Measurements from ENCODE around the gene RHOH. TPM values are rescaled to one million over a fixed set of nuclear protein-coding genes. Genes with fewer than 3 reads are reported as not detected.
A peak's percentile ranks its signal among the peaks of the same experiment; 100 is the strongest.

RHOH gene
- total and polyA plus RNA-seq, 10 of the 15 experiments (the other 5 are each of a cell fraction or from before 2014, with no cell fraction given), result 46.5 to 120 (median 57.9) TPM

DNA sequence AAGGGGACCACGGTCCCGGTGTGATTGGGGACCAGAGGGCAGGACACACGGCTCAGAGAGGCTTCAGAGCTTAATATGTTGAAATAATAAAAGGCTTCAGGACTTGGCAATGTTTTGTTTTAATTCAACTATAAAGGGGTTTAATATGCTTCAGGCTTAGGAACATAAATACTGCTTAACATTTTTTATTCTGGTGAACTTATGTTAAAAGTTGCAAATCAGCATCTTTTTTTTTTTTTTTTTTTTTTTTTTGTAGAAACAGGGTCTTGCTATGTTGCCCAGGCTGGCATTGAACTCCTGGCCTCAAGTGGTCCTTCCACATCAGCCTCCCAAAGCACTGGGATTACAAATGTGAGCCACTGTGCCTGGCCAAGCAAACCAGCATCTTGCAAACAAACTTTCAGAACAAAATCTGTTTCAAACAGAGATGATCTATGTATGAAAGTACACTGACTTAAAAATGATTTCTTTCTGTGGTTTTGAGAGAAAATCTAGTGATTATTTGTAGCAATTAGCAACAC is 37.7 kb downstream of the RHOH start (continued):
- TF ChIP-seq GABPA (IDR thresholded peaks at IDR 0.05; ENCODE audit: low read depth) (no peak), PAX8 (IDR thresholded peaks at IDR 0.05) (no peak), RCOR1 (conservative IDR thresholded peaks at IDR 0.05; ENCODE audit: low read depth, low read length) (no peak), CHD1 (IDR thresholded peaks at IDR 0.05; ENCODE audit: low read depth, low read length) (no peak)

- RAD21 ChIA-PET (ENCODE audit: unreplicated experiment), result interaction anchor here (1.2 to 2.0 kb wide), 3 partner anchors 10 to 31 kb away, joined by 5 to 6 read pairs (median 5); no protein-coding TSS in a partner anchor
- H3K4me2 ChIP-seq (ENCODE audit: control insufficient read depth, insufficient read depth), result no peak overlapping the region
- H3K4me1 ChIP-seq (ENCODE audit: control insufficient read depth, insufficient read depth, low read length), result peaks cover 9% of the 10 kb centered on the region; the same call in 1 of the 2 replicates
- in situ Hi-C loops (cut with MboI) (no loop called here), intact Hi-C loops (cut with micrococcal nuclease; ENCODE audit: unreplicated experiment) (no loop called here)
- CTCF ChIA-PET, result interaction anchor here (0.7 to 1.7 kb wide), 6 partner anchors 9 to 87 kb away, joined by 3 to 5 read pairs (median 4); no protein-coding TSS in a partner anchor
- H4K20me1 ChIP-seq (ENCODE audit: control insufficient read depth, insufficient read depth), result peaks cover 4% of the 10 kb centered on the region
- no TSS peak for BruUV-seq (replicated peaks)
- peaks cover 79% of the 10 kb centered on the region for H3K79me2 ChIP-seq (ENCODE audit: control insufficient read depth, insufficient read depth, low read length)
- no peak overlapping the region for H2AFZ ChIP-seq (ENCODE audit: control insufficient read depth, low read depth, low read length)
- FAIRE-seq (no peak), DNase-seq (ENCODE audit: low read depth, low spot score) (no peak), ATAC-seq (no peak)
- 81% methylated on average over 12 of the region's 12 CpGs for WGBS (ENCODE audit: insufficient coverage, insufficient replicate concordance, low lambda C conversion rate, missing lambda C conversion rate)
- no peak overlapping the region for H3K27ac ChIP-seq (ENCODE audit: control insufficient read depth, insufficient read depth)
- POLR2A ChIA-PET, result interaction anchor here (0.6 to 0.7 kb wide), 3 partner anchors 9 to 171 kb away, joined by 3 to 6 read pairs (median 3); no protein-coding TSS in a partner anchor
- TF ChIP-seq EED (IDR thresholded peaks at IDR 0.05; ENCODE audit: low read depth) (no peak), POLR2AphosphoS5 (IDR thresholded peaks at IDR 0.05; ENCODE audit: low read length) (peak; percentile 24; the same call in 1 of the 2 replicates), POLR2A (IDR thresholded peaks at IDR 0.05; ENCODE audit: low read depth, low read length) (peak; percentile 46; the same call in 1 of the 2 replicates)
- no peak overlapping the region for H3K9ac ChIP-seq (ENCODE audit: control insufficient read depth, insufficient read depth, low read length)
- H3K9me3 ChIP-seq (replicated peaks; ENCODE audit: control insufficient read depth, insufficient read depth, low read length), result no peaks in the 10 kb centered on the region
- peaks cover 14 to 52% of the 10 kb centered on the region in 2 experiments for H3K36me3 ChIP-seq (ENCODE audit: control insufficient read depth in 2 of 2, insufficient read depth in 2 of 2, low read length in 1 of 2)
- SMC1A ChIA-PET (ENCODE audit: uncharacterized antibody, unreplicated experiment), result interaction anchor here (0.6 to 1.8 kb wide), 7 partner anchors 10 to 72 kb away, joined by 3 to 7 read pairs (median 3); no protein-coding TSS in a partner anchor
- no peak overlapping the region for H3K4me3 ChIP-seq
- H3K27me3 ChIP-seq (replicated peaks in 1 of 2; ENCODE audit: control insufficient read depth in 2 of 2, insufficient read depth in 2 of 2, low read length in 1 of 2), result no peaks in the 10 kb centered on the region
These were observed 41.3 kb downstream of the RHOH start for GRCh38 chr4:40238008-40238699.

Data from GM12878 (cell line).